EH (cell line): ENCODE results near the gene OR10A4.
A peak's percentile ranks its signal among the peaks of the same experiment; 100 is the strongest.
"Not testable (repeated sequence)": the region's sequence is repeated elsewhere in the genome, so short reads cannot be mapped to it uniquely, and the experiment has no call there.

Experiments
- DNase-seq: peaks from one replicate; pipeline ENCODE4 v3.0.0-alpha.2; 2015; ENCODE audit warnings: low read depth

OR10A4 gene

DNA sequence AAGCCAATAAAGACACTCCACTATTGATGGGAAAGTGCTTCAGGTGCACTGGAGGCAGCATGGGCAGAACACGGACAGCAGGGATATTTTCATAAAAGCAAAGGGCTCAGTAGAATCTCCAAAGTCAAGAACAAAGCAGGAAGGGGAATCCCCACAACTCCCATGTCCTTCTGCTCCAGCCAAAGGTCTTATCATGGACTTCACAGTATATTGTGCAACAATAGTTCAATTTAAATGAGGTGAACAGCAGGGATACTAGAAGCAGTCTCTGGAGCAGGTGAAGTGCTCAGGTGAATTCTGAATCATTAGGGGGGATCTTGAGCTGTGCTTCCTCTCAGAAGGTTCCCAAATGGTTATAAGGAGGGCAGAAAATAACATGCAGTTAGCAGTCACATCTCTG, 22.5 kb downstream of the OR10A4 start:
- DNase-seq: no peak

GRCh38 chr11:6900327-6900999, 24.0 kb downstream of the OR10A4 start:
- DNase-seq: peak; percentile 3

DNA sequence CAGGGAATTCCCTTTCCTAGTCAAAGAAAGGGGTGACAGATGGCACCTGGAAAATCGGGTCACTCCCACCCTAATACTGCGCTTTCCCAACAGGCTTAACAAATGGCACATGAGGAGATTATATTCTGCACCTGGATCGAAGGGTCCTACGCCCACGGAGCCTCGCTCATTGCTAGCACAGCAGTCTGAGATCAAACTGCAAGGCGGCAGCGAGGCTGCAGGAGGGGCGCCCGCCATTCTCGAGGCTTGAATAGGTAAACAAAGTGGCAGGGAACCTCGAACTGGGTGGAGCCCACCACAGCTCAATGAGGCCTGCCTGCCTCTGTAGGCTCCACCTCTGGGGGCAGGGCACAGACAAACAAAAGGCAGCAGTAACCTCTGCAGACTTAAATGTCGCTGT, 28.4 kb downstream of the OR10A4 start:
- not testable (repeated sequence) for DNase-seq

DNA sequence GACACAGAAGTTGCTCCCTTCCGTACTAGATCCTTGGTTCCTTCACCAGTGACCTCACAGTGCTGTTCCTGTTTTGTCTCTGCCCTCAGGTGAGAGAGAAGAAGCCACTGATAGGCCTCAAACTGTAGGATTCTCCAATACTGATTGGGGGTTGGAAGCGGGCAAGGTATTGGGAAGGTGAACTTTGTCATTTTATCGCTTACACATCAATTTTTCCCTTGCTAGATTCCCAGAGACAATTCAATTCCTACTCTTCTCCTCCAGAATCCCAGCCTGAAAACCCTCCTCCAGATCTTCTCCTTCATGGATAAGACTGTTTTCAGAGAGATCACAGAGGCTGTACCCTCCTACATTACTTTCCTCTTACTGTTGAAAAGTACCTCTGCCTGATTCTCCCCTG, 35.0 kb downstream of the OR10A4 start:
- no peak for DNase-seq

DNA sequence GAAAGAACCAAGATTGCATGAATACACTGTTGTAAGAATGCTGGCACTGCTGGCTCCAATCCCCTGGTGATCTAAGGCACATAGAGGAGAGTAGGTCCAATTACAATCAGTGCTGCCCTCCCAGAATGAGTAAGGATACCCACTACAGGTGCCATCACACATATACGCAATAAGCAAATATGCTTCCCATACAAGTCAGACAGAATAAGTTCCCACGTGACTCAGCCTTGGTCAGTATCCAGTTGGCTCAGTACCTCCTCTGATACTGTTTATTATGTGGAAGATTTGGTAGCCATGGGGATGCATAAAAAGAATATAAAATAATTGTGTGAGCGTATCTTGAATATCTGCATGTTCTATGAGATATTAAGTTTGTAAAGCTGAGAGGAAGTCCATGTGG, 35.5 kb downstream of the OR10A4 start:
- peak; percentile 7 for DNase-seq

- DNase-seq: no peak
These were observed 43.3 kb downstream of the OR10A4 start for GRCh38 chr11:6919698-6920097.

- no peak for DNase-seq
These were observed 44.3 kb downstream of the OR10A4 start, which contains the start of gene OR2D3 for GRCh38 chr11:6920702-6921101. TSS of gene OR2D3 (plus strand) at chr11:6921002. CDS start at chr11:6921002, 0 bp downstream.

DNA sequence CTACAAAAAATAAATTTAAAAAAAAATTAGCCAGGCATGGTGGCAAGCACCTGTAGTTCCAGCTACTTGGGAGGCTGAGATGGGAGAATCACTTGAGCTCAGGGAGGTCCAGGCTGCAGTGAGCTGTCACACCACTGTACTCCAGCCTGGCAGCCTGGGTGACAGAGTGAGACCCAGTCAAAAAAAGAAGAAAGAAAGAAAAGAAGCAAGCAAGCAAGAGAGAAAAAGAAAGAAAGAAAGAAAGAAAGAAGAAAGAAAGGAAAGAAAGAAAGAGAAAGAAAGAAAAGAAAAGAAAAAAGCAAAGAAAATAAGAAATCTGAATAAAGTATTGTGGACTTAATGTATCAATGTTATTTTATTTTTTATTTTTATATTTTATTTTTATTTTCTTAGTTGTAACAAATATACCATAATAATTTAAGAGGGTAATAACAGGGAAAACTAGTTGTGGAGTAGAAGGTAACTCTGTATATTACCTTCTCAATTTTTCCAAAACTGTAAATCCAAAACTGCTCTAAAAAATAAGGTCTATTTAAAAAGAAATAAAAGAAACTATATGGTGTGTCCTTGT, 48.7 kb downstream of the OR10A4 start:
- no peak for DNase-seq

DNA sequence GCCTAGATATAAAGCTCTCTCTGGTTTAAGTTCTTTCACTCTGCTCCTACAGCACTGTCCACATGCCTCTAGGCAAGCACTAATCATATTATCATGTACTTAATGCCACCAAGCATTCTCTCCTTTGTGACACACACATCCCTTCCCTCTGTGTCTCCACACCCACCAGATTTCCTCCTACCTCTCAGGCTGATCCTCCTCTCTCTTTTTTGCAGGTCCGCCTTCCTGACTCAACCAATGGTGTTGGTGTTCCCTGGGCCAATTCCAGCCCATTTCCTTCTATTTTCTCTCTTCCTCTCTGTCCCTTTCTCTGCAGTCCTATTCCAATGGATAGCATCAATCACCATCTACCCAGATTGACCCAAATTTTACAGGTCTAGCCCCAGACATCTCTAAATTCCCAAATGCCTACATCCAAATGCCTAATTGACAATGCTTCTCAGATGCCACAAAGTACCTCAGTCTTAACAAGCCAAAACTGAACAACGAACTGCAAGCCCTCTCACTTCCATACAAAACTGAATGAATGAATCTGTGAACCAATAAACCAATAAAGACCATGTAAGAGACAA, 49.3 kb downstream of the OR10A4 start:
- peak; percentile 48 for DNase-seq

DNA sequence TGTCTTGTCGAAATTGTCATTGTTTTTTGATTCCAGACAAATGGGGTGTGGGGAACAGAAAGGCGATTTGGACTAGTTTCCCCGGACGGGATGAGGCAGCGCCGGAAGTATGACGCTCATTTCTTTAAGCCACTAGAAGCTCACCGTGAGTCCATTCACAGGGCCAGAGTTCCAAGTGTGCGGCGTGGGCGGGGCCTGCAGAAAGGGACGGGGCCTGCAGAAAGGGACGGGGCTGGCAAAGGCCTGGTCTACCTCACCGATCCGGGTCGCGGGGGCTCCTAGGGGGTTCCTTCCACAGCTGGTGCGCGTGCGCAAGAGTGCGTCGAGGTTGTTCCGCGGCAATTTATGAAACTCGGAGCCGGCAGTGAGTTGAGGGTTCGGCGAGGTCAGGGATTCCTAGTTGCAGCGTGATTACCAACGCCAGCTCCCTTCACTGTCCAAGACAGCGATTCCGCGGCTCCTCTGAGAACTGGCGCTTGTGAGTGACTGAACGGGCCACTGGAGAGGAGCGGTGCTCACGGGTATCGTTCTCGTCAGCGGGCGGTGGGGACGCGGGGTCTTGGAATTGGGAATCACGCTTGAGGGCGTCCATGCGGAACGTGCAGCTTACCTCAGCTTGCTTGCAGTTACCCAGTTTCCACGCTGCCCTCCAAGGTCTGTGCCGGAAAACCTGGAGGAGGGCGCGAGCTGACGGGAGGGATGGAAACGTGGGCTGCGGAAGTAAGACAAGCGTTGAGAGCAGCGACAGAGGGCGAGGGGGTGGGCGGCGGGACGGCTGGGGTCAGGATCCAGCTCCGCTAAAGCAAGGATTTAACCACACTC, 50.0 kb downstream of the OR10A4 start, which contains the start of gene ZNF215:
ZNF215 (plus strand) TSS at position 219 of the 822 bp plus-strand sequence. CDS start 5,847 bp downstream, outside the sequence.
- peak; percentile 89 for DNase-seq

GRCh38 chr11:6927030-6927617, 50.7 kb downstream of the OR10A4 start:
- no peak for DNase-seq
